Measurements from ENCODE around the gene PAQR5.

PAQR5 gene, protein sequence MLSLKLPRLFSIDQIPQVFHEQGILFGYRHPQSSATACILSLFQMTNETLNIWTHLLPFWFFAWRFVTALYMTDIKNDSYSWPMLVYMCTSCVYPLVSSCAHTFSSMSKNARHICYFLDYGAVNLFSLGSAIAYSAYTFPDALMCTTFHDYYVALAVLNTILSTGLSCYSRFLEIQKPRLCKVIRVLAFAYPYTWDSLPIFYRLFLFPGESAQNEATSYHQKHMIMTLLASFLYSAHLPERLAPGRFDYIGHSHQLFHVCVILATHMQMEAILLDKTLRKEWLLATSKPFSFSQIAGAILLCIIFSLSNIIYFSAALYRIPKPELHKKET

DNA sequence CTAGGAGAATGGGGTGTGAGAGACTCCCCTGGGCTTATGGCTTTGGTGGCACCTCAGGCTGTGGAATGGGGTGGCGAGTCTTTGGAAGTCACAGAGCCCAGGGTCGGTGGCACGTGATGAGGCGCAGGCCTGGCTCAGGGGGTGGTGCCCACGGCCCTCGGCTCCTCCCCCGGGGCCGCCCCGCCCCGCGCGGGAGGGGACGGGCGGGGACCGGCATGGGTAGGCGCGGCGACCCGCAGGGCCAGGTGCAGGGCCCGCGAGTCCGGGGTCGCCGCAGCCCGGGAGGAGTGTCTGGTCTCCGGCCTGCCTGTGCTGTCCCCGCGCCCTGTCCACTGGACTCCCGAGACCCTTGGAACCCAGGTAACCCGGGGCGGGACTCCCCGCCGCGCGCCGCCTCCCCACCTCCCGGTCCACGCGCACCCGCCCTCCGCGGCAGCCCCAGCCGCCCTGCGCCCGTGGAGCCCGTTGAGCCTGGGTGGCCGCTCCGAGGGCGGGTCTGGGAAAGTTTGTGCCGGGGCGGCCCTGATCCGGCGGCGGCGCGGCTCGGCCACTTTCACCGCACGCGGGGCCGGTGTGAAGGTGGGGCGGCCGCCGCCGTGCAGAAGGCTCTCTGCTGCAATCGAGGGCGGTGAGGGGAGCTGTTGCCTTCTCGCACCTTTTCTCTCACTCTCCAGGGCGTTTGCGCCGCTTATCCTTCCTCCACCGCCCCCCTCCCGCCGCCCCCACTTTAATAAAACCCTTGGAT lies at the start of gene PAQR5:
TSS of gene PAQR5 (plus strand) at position 216 of the 745 bp plus-strand sequence. CDS start 61,169 bp downstream, outside the sequence.
- H3K4me3 Mint-ChIP-seq = peak within 1 kb of the TSS; percentile 55 to 75
- H3K27ac Mint-ChIP-seq = no peak within 1 kb of the TSS
- peak; percentile 51 for ATAC-seq
- DNase-seq = no peak
- peaks cover 88% of the 10 kb centered on the region for H3K27me3 Mint-ChIP-seq
- peaks cover 7% of the 10 kb centered on the region for H3K4me1 Mint-ChIP-seq
- no peaks in the 10 kb centered on the region for H3K9me3 Mint-ChIP-seq

GRCh38 chr15:69253156-69253555 lies 45.6 kb upstream of the PAQR5 start:
- Mint-ChIP-seq H3K27me3 (no peaks in the 10 kb centered on the region), H3K4me1 (peaks cover 7% of the 10 kb centered on the region), H3K4me3 (no peak overlapping the region), H3K27ac (peak overlapping the region in 1 of 2 donors; percentile 38), H3K9me3 (no peaks in the 10 kb centered on the region)
- DNase-seq (no peak), ATAC-seq (no peak)

- no peak for ATAC-seq
- Mint-ChIP-seq H3K27me3 (no peaks in the 10 kb centered on the region), H3K9me3 (no peaks in the 10 kb centered on the region), H3K4me1 (no peaks in the 10 kb centered on the region), H3K4me3 (no peak overlapping the region), H3K27ac (no peak overlapping the region)
- DNase-seq = no peak
Observed at GRCh38 chr15:69265347-69265955, 33.3 kb upstream of the PAQR5 start.

GRCh38 chr15:69271217-69271616 lies 27.5 kb upstream of the PAQR5 start:
- Mint-ChIP-seq H3K27me3 (no peaks in the 10 kb centered on the region), H3K4me3 (no peak overlapping the region), H3K27ac (peak overlapping the region in 1 of 2 donors; percentile 70), H3K4me1 (no peaks in the 10 kb centered on the region), H3K9me3 (no peaks in the 10 kb centered on the region)
- DNase-seq = no peak
- ATAC-seq = no peak

DNA sequence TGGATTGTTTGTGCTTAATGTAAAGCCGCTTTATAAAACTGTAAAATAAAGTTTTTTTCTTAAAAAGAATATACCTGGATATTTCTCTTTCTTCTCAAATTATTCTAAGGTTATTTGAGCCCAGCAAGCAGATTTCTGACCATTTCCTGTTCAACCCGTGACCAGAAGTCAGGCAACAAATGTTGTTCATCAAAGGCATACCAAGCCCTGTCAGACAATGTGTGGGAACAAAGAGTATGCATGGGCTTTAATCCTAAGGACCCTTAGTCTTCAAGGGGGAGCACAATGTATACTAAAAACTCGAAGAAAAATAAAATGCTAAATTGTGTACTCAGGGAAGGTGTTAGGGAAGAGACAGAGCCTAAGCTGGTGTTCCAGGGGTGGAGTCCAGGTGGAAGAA lies 26.6 kb upstream of the PAQR5 start:
- H3K4me3 Mint-ChIP-seq = no peak overlapping the region
- no peak for ATAC-seq
- no peaks in the 10 kb centered on the region for H3K9me3 Mint-ChIP-seq
- no peak overlapping the region for H3K27ac Mint-ChIP-seq
- H3K4me1 Mint-ChIP-seq = no peaks in the 10 kb centered on the region
- DNase-seq = no peak
- H3K27me3 Mint-ChIP-seq = no peaks in the 10 kb centered on the region

GRCh38 chr15:69272891-69273290 lies 25.8 kb upstream of the PAQR5 start:
- ATAC-seq (no peak), DNase-seq (no peak)
- H3K9me3 Mint-ChIP-seq = no peaks in the 10 kb centered on the region
- no peak overlapping the region for H3K4me3 Mint-ChIP-seq
- H3K27me3 Mint-ChIP-seq = no peaks in the 10 kb centered on the region
- H3K4me1 Mint-ChIP-seq = no peaks in the 10 kb centered on the region
- H3K27ac Mint-ChIP-seq = no peak overlapping the region

- Mint-ChIP-seq H3K9me3 (no peaks in the 10 kb centered on the region), H3K27me3 (no peaks in the 10 kb centered on the region), H3K4me1 (no peaks in the 10 kb centered on the region), H3K27ac (no peak overlapping the region), H3K4me3 (no peak overlapping the region)
- no peak for DNase-seq
- no peak for ATAC-seq
Observed at GRCh38 chr15:69275074-69275670, 23.5 kb upstream of the PAQR5 start.

GRCh38 chr15:69275933-69276560 lies 22.7 kb upstream of the PAQR5 start:
- H3K27me3 Mint-ChIP-seq = no peaks in the 10 kb centered on the region
- no peak for DNase-seq
- no peak for ATAC-seq
- H3K4me1 Mint-ChIP-seq = no peaks in the 10 kb centered on the region
- H3K4me3 Mint-ChIP-seq = no peak overlapping the region
- H3K27ac Mint-ChIP-seq = no peak overlapping the region
- no peaks in the 10 kb centered on the region for H3K9me3 Mint-ChIP-seq

GRCh38 chr15:69277316-69277715 lies 21.4 kb upstream of the PAQR5 start:
- H3K4me1 Mint-ChIP-seq = no peaks in the 10 kb centered on the region
- no peaks in the 10 kb centered on the region for H3K9me3 Mint-ChIP-seq
- no peaks in the 10 kb centered on the region for H3K27me3 Mint-ChIP-seq
- no peak overlapping the region for H3K4me3 Mint-ChIP-seq
- no peak for DNase-seq
- ATAC-seq = no peak
- no peak overlapping the region for H3K27ac Mint-ChIP-seq

DNA sequence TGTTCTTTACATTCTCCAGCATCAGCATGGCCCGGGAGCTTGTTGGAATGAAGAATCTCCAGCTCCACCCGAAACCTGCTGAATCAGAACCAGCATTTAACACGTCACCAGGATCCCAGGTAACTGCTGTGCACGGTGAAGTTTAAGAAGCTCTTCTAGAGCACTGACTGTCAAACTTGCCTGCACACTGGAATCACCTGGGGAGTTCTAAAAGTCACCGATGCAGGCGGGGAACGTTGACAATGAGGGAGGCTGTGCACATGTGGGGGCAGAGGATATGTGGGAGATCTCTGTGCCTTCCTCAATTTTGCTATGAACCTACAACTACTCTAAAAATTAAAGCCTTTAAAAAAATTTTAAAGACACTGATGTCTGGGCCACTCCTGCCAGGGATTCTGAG lies 19.1 kb upstream of the PAQR5 start:
- Mint-ChIP-seq H3K27me3 (no peaks in the 10 kb centered on the region), H3K27ac (no peak overlapping the region), H3K4me1 (no peaks in the 10 kb centered on the region), H3K4me3 (no peak overlapping the region), H3K9me3 (no peaks in the 10 kb centered on the region)
- DNase-seq (no peak), ATAC-seq (no peak)

DNA sequence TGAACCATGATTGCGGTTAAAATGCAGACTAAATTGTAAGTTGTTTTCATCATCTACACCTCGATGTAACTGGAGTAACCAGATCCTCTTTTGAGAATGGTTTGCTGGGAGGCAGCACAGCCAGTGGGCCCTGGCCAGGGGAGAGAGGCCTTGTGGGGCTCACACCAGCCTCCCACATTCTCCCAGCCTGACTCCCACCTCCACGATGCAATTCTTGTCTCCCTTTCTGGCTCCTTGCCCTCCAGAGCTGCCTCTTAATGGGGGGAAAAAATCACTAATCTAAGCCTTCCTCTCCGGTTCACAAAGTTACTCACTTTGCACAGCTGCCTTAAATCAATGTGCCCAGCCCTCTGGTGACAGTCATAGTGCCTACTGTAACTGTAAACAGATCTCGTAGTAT lies 17.9 kb upstream of the PAQR5 start:
- H3K27me3 Mint-ChIP-seq = no peaks in the 10 kb centered on the region
- DNase-seq (no peak), ATAC-seq (no peak)
- H3K9me3 Mint-ChIP-seq = no peaks in the 10 kb centered on the region
- peak overlapping the region; percentile 19 to 37 for H3K27ac Mint-ChIP-seq
- H3K4me3 Mint-ChIP-seq = no peak overlapping the region
- no peaks in the 10 kb centered on the region for H3K4me1 Mint-ChIP-seq

DNA sequence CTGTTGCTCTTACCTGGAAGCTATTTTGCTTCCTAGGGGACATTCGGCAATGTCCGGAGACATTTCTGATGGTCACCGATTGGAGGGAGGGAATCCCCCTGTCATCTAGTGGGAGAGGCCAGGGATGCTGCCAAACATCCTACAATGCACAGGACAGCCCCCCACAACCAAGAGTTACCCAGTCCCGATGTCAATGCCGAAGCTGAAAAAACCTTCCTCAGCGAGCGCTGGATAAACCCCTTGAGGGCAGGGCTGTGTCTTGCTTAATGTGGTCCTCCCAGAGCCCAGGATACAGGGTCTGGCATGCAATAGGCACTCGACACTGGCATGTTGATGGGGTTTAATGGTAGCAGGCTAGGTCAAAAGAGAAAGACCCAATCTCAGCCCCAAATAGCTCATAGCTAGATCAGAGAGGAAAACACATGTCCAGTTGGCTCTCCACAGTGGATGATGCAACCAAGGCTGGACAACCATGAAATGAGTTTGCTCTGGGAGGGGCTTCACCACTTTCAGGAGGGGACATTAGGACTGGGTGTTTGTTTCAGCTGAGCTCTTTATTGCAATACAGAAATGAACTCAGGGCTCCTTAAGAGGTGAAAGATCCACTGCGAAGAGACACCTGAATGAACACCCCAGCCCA lies 16.5 kb upstream of the PAQR5 start:
- Mint-ChIP-seq H3K4me3 (no peak overlapping the region), H3K27me3 (no peaks in the 10 kb centered on the region), H3K4me1 (no peaks in the 10 kb centered on the region), H3K9me3 (no peaks in the 10 kb centered on the region), H3K27ac (peak overlapping the region in 1 of 2 donors; percentile 11)
- ATAC-seq = no peak
- DNase-seq = no peak

GRCh38 chr15:69285834-69286233 lies 12.9 kb upstream of the PAQR5 start:
- Mint-ChIP-seq H3K4me1 (no peaks in the 10 kb centered on the region), H3K27me3 (no peaks in the 10 kb centered on the region), H3K4me3 (no peak overlapping the region), H3K27ac (peak overlapping the region in 1 of 2 donors; percentile 22), H3K9me3 (no peaks in the 10 kb centered on the region)
- DNase-seq (no peak), ATAC-seq (no peak)

GRCh38 chr15:69288011-69288410 lies 10.7 kb upstream of the PAQR5 start:
- no peaks in the 10 kb centered on the region for H3K27me3 Mint-ChIP-seq
- no peaks in the 10 kb centered on the region for H3K9me3 Mint-ChIP-seq
- no peaks in the 10 kb centered on the region for H3K4me1 Mint-ChIP-seq
- DNase-seq (no peak), ATAC-seq (no peak)
- no peak overlapping the region for H3K27ac Mint-ChIP-seq
- no peak overlapping the region for H3K4me3 Mint-ChIP-seq
